ENCODE results near the gene IPMK. TPM values are rescaled to one million over a fixed set of nuclear protein-coding genes. Genes with fewer than 3 reads are reported as not detected.

Gene IPMK
- total and polyA plus RNA-seq, 4 donors: 2.6 to 16.7 (median 5.0) TPM

GRCh38 chr10:58282615-58283014 lies 14.9 kb upstream of the IPMK start:
- 17 to 42% methylated on average over 3 of the region's 3 CpGs for WGBS, 2 donors
- ATAC-seq (ENCODE audit: insufficient read depth, low FRiP score): peak; percentile 62
- DNase-seq: peak in 2 of 3 donors; percentile 23 to 25
- no peak overlapping the region for H3K4me3 ChIP-seq
- H3K36me3 ChIP-seq (ENCODE audit: control insufficient read depth in 4 of 4, insufficient read depth in 4 of 4, low read length in 4 of 4): peaks cover 0 to 7% (median 1%) of the 10 kb centered on the region in 4 donors
- H3K9ac ChIP-seq (ENCODE audit: insufficient read depth in 1 of 2, low read length in 2 of 2): no peak overlapping the region
- no peaks in the 10 kb centered on the region for H3K27me3 ChIP-seq (ENCODE audit: control insufficient read depth in 3 of 3, insufficient read depth in 3 of 3, low read length in 2 of 3)
- H3K9me3 ChIP-seq (ENCODE audit: control insufficient read depth in 4 of 4, insufficient read depth in 3 of 4, low read length in 3 of 4): no peaks in the 10 kb centered on the region
- H3K4me1 ChIP-seq (ENCODE audit: control insufficient read depth in 5 of 5, insufficient read depth in 5 of 5, low read length in 5 of 5): peaks cover 0 to 6% (median 0%) of the 10 kb centered on the region in 5 donors
- TF ChIP-seq, protein P1, sequence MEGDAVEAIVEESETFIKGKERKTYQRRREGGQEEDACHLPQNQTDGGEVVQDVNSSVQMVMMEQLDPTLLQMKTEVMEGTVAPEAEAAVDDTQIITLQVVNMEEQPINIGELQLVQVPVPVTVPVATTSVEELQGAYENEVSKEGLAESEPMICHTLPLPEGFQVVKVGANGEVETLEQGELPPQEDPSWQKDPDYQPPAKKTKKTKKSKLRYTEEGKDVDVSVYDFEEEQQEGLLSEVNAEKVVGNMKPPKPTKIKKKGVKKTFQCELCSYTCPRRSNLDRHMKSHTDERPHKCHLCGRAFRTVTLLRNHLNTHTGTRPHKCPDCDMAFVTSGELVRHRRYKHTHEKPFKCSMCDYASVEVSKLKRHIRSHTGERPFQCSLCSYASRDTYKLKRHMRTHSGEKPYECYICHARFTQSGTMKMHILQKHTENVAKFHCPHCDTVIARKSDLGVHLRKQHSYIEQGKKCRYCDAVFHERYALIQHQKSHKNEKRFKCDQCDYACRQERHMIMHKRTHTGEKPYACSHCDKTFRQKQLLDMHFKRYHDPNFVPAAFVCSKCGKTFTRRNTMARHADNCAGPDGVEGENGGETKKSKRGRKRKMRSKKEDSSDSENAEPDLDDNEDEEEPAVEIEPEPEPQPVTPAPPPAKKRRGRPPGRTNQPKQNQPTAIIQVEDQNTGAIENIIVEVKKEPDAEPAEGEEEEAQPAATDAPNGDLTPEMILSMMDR (IDR thresholded peaks at IDR 0.05; ENCODE audit: control extremely low read depth, extremely low read depth): no peak
- H3K27ac ChIP-seq (ENCODE audit: low read depth in 1 of 2, low read length in 1 of 2): no peak overlapping the region

DNA sequence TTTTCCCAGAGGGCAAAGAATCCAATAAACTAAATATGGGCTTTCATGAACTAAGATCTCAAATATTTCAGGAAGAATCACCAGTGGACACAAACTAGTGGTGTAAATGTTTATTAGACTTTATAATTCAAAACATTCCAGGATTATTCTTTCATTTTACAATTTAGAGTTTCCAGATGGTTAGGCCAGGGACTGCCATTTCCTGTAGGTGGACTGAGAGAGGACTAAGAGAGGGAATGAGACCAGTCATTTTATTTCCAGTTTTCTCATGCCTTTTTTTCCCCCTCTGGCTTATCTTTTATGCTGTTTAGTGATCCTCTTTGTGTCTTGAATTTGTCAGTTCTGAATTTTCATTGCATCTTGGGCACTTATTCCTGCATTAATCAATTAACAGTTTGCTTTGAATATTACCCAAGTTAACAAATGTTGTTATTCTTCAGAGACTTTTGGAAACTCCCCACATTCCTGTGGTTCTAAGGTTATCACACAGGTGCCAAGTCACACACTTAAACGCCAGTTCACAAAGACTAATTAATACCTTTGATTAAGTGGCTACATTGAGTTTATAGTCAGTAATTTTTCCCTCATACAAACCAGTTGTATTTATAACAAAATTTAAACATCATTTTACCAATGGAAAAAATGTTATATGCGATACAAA lies 13.5 kb upstream of the IPMK start:
- no peaks in the 10 kb centered on the region for H3K9me3 ChIP-seq (ENCODE audit: control insufficient read depth in 4 of 4, insufficient read depth in 3 of 4, low read length in 3 of 4)
- TF ChIP-seq, protein P1 (IDR thresholded peaks at IDR 0.05; ENCODE audit: control extremely low read depth, extremely low read depth): no peak
- DNase-seq (no peak), ATAC-seq (ENCODE audit: insufficient read depth, low FRiP score) (no peak)
- H3K27ac ChIP-seq (ENCODE audit: low read depth in 1 of 2, low read length in 1 of 2): no peak overlapping the region
- H3K4me3 ChIP-seq: no peak overlapping the region
- peaks cover 0 to 4% (median 1%) of the 10 kb centered on the region in 4 donors for H3K36me3 ChIP-seq (ENCODE audit: control insufficient read depth in 4 of 4, insufficient read depth in 4 of 4, low read length in 4 of 4)
- H3K9ac ChIP-seq (ENCODE audit: insufficient read depth in 1 of 2, low read length in 2 of 2): no peak overlapping the region
- whole genome bisulfite sequencing, 2 donors: 74 to 93% methylated on average over 2 of the region's 2 CpGs
- H3K27me3 ChIP-seq (ENCODE audit: control insufficient read depth in 3 of 3, insufficient read depth in 3 of 3, low read length in 2 of 3): no peaks in the 10 kb centered on the region
- peaks cover 0 to 6% (median 0%) of the 10 kb centered on the region in 5 donors for H3K4me1 ChIP-seq (ENCODE audit: control insufficient read depth in 5 of 5, insufficient read depth in 5 of 5, low read length in 5 of 5)

GRCh38 chr10:58280477-58280876 lies 12.8 kb upstream of the IPMK start:
- ATAC-seq (ENCODE audit: insufficient read depth, low FRiP score): no peak

More at GRCh38 chr10:58280477-58280876, 12.8 kb upstream of the IPMK start:
- TF ChIP-seq, protein P1 (IDR thresholded peaks at IDR 0.05; ENCODE audit: control extremely low read depth, extremely low read depth): no peak
- Histone ChIP-seq H3K36me3 (ENCODE audit: control insufficient read depth in 4 of 4, insufficient read depth in 4 of 4, low read length in 4 of 4) (peaks cover 0 to 4% (median 1%) of the 10 kb centered on the region in 4 donors), H3K27ac (ENCODE audit: low read depth in 1 of 2, low read length in 1 of 2) (no peak overlapping the region), H3K9ac (ENCODE audit: insufficient read depth in 1 of 2, low read length in 2 of 2) (no peak overlapping the region), H3K4me3 (no peak overlapping the region), H3K9me3 (ENCODE audit: control insufficient read depth in 4 of 4, insufficient read depth in 3 of 4, low read length in 3 of 4) (no peaks in the 10 kb centered on the region), H3K27me3 (ENCODE audit: control insufficient read depth in 3 of 3, insufficient read depth in 3 of 3, low read length in 2 of 3) (no peaks in the 10 kb centered on the region), H3K4me1 (ENCODE audit: control insufficient read depth in 5 of 5, insufficient read depth in 5 of 5, low read length in 5 of 5) (peaks cover 0 to 6% (median 0%) of the 10 kb centered on the region in 5 donors)
- WGBS, 2 donors: 95 to 98% methylated on average over 3 of the region's 3 CpGs
- DNase-seq: no peak
